ENCODE measurements around the gene HRH4.

The HRH4 gene

DNA sequence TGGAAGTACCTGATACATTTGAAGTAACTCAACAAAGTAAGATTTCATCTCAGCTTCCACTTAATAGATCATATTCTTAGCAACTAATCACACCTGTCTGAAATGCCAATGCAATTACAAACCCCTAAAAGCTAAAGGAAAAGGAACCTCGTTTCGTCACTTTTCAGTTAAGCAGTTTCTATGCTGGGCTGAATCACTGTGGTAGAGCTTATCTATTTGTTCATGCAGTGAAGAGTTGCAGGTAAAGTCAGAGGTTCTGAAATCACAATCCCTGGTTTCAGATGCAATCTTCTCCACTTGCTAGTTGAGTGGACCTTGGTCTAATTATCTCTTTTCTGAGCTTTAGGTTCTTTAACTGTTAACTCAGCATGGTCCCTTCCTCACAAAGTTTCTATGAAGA is 6.3 kb downstream of the HRH4 start:
- Histone ChIP-seq H3K27me3 (ENCODE audit: insufficient read depth, poor library complexity, severe bottlenecking) (no peaks in the 10 kb centered on the region), H3K27ac (replicated peaks) (peak overlapping the region; percentile 70), H3K4me3 (replicated peaks; ENCODE audit: insufficient read depth, low read length) (no peak overlapping the region)
- peak; percentile 40 to 60 for DNase-seq (ENCODE audit: low read depth in 1 of 2, low spot score in 1 of 2)
- no peak for TF ChIP-seq GABPA (IDR thresholded peaks at IDR 0.05; ENCODE audit: low read depth)
- TF ChIP-seq, protein P1, sequence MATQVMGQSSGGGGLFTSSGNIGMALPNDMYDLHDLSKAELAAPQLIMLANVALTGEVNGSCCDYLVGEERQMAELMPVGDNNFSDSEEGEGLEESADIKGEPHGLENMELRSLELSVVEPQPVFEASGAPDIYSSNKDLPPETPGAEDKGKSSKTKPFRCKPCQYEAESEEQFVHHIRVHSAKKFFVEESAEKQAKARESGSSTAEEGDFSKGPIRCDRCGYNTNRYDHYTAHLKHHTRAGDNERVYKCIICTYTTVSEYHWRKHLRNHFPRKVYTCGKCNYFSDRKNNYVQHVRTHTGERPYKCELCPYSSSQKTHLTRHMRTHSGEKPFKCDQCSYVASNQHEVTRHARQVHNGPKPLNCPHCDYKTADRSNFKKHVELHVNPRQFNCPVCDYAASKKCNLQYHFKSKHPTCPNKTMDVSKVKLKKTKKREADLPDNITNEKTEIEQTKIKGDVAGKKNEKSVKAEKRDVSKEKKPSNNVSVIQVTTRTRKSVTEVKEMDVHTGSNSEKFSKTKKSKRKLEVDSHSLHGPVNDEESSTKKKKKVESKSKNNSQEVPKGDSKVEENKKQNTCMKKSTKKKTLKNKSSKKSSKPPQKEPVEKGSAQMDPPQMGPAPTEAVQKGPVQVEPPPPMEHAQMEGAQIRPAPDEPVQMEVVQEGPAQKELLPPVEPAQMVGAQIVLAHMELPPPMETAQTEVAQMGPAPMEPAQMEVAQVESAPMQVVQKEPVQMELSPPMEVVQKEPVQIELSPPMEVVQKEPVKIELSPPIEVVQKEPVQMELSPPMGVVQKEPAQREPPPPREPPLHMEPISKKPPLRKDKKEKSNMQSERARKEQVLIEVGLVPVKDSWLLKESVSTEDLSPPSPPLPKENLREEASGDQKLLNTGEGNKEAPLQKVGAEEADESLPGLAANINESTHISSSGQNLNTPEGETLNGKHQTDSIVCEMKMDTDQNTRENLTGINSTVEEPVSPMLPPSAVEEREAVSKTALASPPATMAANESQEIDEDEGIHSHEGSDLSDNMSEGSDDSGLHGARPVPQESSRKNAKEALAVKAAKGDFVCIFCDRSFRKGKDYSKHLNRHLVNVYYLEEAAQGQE (IDR thresholded peaks at IDR 0.05; ENCODE audit: insufficient replicate concordance, low read depth): no peak
- TF ChIP-seq, protein P2, sequence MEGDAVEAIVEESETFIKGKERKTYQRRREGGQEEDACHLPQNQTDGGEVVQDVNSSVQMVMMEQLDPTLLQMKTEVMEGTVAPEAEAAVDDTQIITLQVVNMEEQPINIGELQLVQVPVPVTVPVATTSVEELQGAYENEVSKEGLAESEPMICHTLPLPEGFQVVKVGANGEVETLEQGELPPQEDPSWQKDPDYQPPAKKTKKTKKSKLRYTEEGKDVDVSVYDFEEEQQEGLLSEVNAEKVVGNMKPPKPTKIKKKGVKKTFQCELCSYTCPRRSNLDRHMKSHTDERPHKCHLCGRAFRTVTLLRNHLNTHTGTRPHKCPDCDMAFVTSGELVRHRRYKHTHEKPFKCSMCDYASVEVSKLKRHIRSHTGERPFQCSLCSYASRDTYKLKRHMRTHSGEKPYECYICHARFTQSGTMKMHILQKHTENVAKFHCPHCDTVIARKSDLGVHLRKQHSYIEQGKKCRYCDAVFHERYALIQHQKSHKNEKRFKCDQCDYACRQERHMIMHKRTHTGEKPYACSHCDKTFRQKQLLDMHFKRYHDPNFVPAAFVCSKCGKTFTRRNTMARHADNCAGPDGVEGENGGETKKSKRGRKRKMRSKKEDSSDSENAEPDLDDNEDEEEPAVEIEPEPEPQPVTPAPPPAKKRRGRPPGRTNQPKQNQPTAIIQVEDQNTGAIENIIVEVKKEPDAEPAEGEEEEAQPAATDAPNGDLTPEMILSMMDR (IDR thresholded peaks at IDR 0.05; ENCODE audit: insufficient read depth, low read length): no peak
- no peak for TF ChIP-seq POLR2AphosphoS5 (IDR thresholded peaks at IDR 0.05; ENCODE audit: low read depth)
- no peak for TF ChIP-seq SPI1 (IDR thresholded peaks at IDR 0.05; ENCODE audit: borderline replicate concordance, low read depth)

DNA sequence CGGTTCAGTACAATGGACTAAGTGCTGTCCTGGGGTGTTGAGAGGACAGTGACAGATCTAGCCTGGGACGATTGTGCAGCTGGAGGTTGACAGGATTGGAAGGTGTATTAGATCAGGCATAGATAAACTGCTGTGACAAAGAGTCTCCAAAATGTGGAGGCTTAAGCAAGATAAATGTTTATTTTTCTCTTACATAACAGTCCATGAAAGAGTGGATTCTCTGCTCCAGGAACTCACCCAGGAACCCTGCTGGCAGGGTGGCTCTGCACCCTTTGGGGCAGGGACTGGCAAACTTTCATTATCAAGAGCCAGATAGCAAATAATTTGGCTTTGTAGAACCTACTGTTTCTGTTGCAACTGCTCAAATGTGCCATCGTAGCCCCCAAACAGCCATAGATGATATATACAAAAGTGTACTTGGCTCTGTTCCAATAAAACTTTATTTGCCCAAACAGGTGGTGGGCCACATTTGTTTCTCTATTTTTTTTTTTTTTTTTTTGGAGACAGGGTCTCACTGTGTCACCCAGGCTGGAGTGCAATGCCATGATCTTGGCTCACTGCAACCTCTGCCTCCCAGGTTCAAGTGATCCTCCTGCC is 9.7 kb downstream of the HRH4 start:
- TF ChIP-seq, protein P2 (IDR thresholded peaks at IDR 0.05; ENCODE audit: insufficient read depth, low read length): no peak
- TF ChIP-seq, protein P1 (IDR thresholded peaks at IDR 0.05; ENCODE audit: insufficient replicate concordance, low read depth): no peak
- TF ChIP-seq POLR2AphosphoS5 (IDR thresholded peaks at IDR 0.05; ENCODE audit: low read depth): no peak
- TF ChIP-seq GABPA (IDR thresholded peaks at IDR 0.05; ENCODE audit: low read depth): no peak
- TF ChIP-seq SPI1 (IDR thresholded peaks at IDR 0.05; ENCODE audit: borderline replicate concordance, low read depth): no peak
- DNase-seq (ENCODE audit: low read depth in 1 of 2, low spot score in 1 of 2): no peak
- Histone ChIP-seq H3K4me3 (replicated peaks; ENCODE audit: insufficient read depth, low read length) (no peak overlapping the region), H3K27me3 (ENCODE audit: insufficient read depth, poor library complexity, severe bottlenecking) (no peaks in the 10 kb centered on the region), H3K27ac (replicated peaks) (no peak overlapping the region)

DNA sequence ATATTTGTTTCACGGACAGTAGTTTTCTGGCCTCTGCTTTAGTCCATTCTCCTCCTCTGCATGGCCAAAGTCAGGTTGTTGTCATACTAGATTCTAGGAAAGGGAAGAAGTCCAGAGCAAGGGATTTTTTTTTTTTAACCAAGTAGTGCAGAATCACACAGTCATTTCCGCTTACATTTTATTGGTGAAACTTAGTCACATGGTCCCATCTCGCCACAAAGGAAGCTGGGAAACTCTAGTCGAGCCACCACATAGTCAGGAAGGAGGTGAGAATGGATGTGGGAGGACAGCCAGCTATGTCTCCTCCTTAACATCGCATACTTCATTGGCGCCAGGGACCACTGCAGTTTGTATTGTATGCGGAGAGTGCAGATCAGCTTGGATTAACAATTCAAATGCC is 10.4 kb downstream of the HRH4 start:
- no peaks in the 10 kb centered on the region for H3K27me3 ChIP-seq (ENCODE audit: insufficient read depth, poor library complexity, severe bottlenecking)
- H3K27ac ChIP-seq (replicated peaks): no peak overlapping the region
- H3K4me3 ChIP-seq (replicated peaks; ENCODE audit: insufficient read depth, low read length): no peak overlapping the region

More for the DNA sequence above, 10.4 kb downstream of the HRH4 start:
- no peak for DNase-seq (ENCODE audit: low read depth in 1 of 2, low spot score in 1 of 2)
- no peak for TF ChIP-seq GABPA (IDR thresholded peaks at IDR 0.05; ENCODE audit: low read depth)
- TF ChIP-seq, protein P2 (IDR thresholded peaks at IDR 0.05; ENCODE audit: insufficient read depth, low read length): no peak
- no peak for TF ChIP-seq POLR2AphosphoS5 (IDR thresholded peaks at IDR 0.05; ENCODE audit: low read depth)
- TF ChIP-seq, protein P1 (IDR thresholded peaks at IDR 0.05; ENCODE audit: insufficient replicate concordance, low read depth): no peak
- TF ChIP-seq SPI1 (IDR thresholded peaks at IDR 0.05; ENCODE audit: borderline replicate concordance, low read depth): no peak

All from HL-60 (cell line).